H9 (cell line): ENCODE measurements around the gene DENND1A. TPM values are rescaled to one million over a fixed set of nuclear protein-coding genes. Genes with fewer than 3 reads are reported as not detected.

Experiments
- DNase-seq: peaks from one replicate; pipeline ENCODE4 v3.0.0-alpha.2; 2017
- H2AFZ ChIP-seq: one replicate; pipeline ENCODE4 v1.6.1; 2013; ENCODE audit warnings: mild to moderate bottlenecking, low read length, control low read depth, moderate library complexity
- H2AK5ac ChIP-seq: 2 replicates; pipeline ENCODE4 v1.6.1; 2013; ENCODE audit warnings: low read length, control low read depth, mixed read lengths; ENCODE audit not compliant: insufficient read length
- H2BK120ac ChIP-seq: one replicate; pipeline ENCODE4 v1.6.1; 2013; ENCODE audit warnings: low read depth, mild to moderate bottlenecking, low read length, control low read depth, inconsistent platforms; ENCODE audit not compliant: poor library complexity, severe bottlenecking
- H2BK12ac ChIP-seq: 2 replicates; pipeline ENCODE4 v1.6.1; 2013; ENCODE audit warnings: low read length, control low read depth, mixed read lengths, low read depth; ENCODE audit not compliant: insufficient read length
- H2BK15ac ChIP-seq: 2 replicates; pipeline ENCODE4 v1.6.1; 2013; ENCODE audit warnings: low read depth, low read length, control low read depth
- H2BK20ac ChIP-seq: one replicate; pipeline ENCODE4 v1.6.1; 2013; ENCODE audit warnings: low read depth, mild to moderate bottlenecking, low read length, control low read depth, inconsistent platforms; ENCODE audit not compliant: poor library complexity, severe bottlenecking
- H2BK5ac ChIP-seq: 2 replicates; pipeline ENCODE4 v1.6.1; 2013; ENCODE audit warnings: low read length, control low read depth, mixed read lengths; ENCODE audit not compliant: insufficient read length
- H3K14ac ChIP-seq: 2 replicates; pipeline ENCODE4 v1.6.1; 2013; ENCODE audit warnings: low read length, control low read depth; ENCODE audit not compliant: insufficient read depth
- H3K18ac ChIP-seq: 2 replicates; pipeline ENCODE4 v1.6.1; 2013; ENCODE audit warnings: low read depth, mild to moderate bottlenecking, mixed read lengths, low read length, control low read depth; ENCODE audit not compliant: insufficient read length
- H3K23ac ChIP-seq: 2 replicates; pipeline ENCODE4 v1.6.1; 2013; ENCODE audit warnings: low read length, control low read depth, mixed read lengths, low read depth; ENCODE audit not compliant: insufficient read length
- H3K23me2 ChIP-seq: 2 replicates; pipeline ENCODE4 v1.6.1; 2013; ENCODE audit warnings: low read depth, mild to moderate bottlenecking, mixed read lengths, low read length, control low read depth; ENCODE audit not compliant: insufficient read length, poor library complexity, severe bottlenecking
- H3K27ac ChIP-seq: 2 replicates; pipeline ENCODE4 v1.5.1; 2013; ENCODE audit warnings: low read length, control low read depth, mixed read lengths, low read depth; ENCODE audit not compliant: insufficient read length
- H3K27me3 ChIP-seq: 2 replicates; pipeline ENCODE4 v1.6.1; 2013; ENCODE audit warnings: low read length, control low read depth, inconsistent platforms; ENCODE audit not compliant: insufficient read depth
- H3K4ac ChIP-seq: 2 replicates; pipeline ENCODE4 v1.6.1; 2013; ENCODE audit warnings: low read depth, mild to moderate bottlenecking, control low read depth, inconsistent platforms, low read length, moderate library complexity
- H3K4me1 ChIP-seq: 2 replicates; pipeline ENCODE4 v1.6.1; 2013; ENCODE audit warnings: low read length, control low read depth, inconsistent platforms; ENCODE audit not compliant: insufficient read depth
- H3K4me2 ChIP-seq: 2 replicates; pipeline ENCODE4 v1.6.1; 2013; ENCODE audit warnings: low read length, control low read depth, mixed read lengths; ENCODE audit not compliant: insufficient read length, insufficient read depth
- H3K56ac ChIP-seq: 2 replicates; pipeline ENCODE4 v1.6.1; 2013; ENCODE audit warnings: low read depth, mild to moderate bottlenecking, mixed read lengths, low read length, control low read depth; ENCODE audit not compliant: insufficient read length
- H3K79me1 ChIP-seq: 2 replicates; pipeline ENCODE4 v1.6.1; 2013; ENCODE audit warnings: low read depth, mild to moderate bottlenecking, moderate library complexity, low read length, control low read depth, inconsistent platforms; ENCODE audit not compliant: insufficient read depth, poor library complexity, severe bottlenecking
- H3K79me2 ChIP-seq: 2 replicates; pipeline ENCODE4 v1.6.1; 2013; ENCODE audit warnings: low read length, control low read depth, inconsistent platforms; ENCODE audit not compliant: insufficient read depth
- H3K9ac ChIP-seq: 2 replicates; pipeline ENCODE4 v1.6.1; 2013; ENCODE audit warnings: low read length, control low read depth, mixed read lengths; ENCODE audit not compliant: insufficient read length; ENCODE audit errors: extremely low read depth
- H3K9me3 ChIP-seq: one replicate; pipeline ENCODE4 v1.6.1; 2013; ENCODE audit warnings: low read depth, low read length, inconsistent platforms; ENCODE audit not compliant: control insufficient read depth
- H3T11ph ChIP-seq: one replicate; pipeline ENCODE4 v1.6.1; 2013; ENCODE audit warnings: mild to moderate bottlenecking, low read length, control low read depth, inconsistent platforms
- H4K20me1 ChIP-seq: one replicate; pipeline ENCODE4 v1.6.1; 2013; ENCODE audit not compliant: control insufficient read depth, insufficient read length, insufficient read depth
- H4K5ac ChIP-seq: 2 replicates; pipeline ENCODE4 v1.6.1; 2013; ENCODE audit warnings: low read depth, mild to moderate bottlenecking, mixed read lengths, low read length, control low read depth; ENCODE audit not compliant: insufficient read length
- H4K8ac ChIP-seq: replicated peaks from 2 replicates; pipeline ENCODE4 v1.6.1; 2013; ENCODE audit warnings: low read length, control low read depth, mixed read lengths, low read depth; ENCODE audit not compliant: insufficient read length
- H4K91ac ChIP-seq: 2 replicates; pipeline ENCODE4 v1.6.1; 2013; ENCODE audit warnings: low read depth, mild to moderate bottlenecking, moderate library complexity, mixed read lengths, low read length, control low read depth; ENCODE audit not compliant: insufficient read length
- H3K27ac Mint-ChIP-seq, 3 experiments: 2 replicates in 2 of 3; 3 replicates in 1 of 3; pipeline ENCODE4 v1.8.0; 2020 to 2021; ENCODE audit warnings: mixed read lengths in 3 of 3, mild to moderate bottlenecking in 1 of 3, moderate library complexity in 1 of 3
- H3K27me3 Mint-ChIP-seq: 2 replicates; pipeline ENCODE4 v1.8.0; 2021; ENCODE audit warnings: low read depth, mild to moderate bottlenecking, moderate library complexity, mixed read lengths
- H3K36me3 Mint-ChIP-seq, 3 experiments: 2 replicates in 2 of 3; 3 replicates in 1 of 3; pipeline ENCODE4 v1.8.0; 2020 to 2021; ENCODE audit warnings: low read depth in 3 of 3, mixed read lengths in 3 of 3; ENCODE audit not compliant: insufficient read depth in 1 of 3
- H3K4me1 Mint-ChIP-seq, 2 experiments: 2 replicates each; pipeline ENCODE4 v1.8.0; 2020; ENCODE audit warnings: mixed read lengths in 2 of 2
- H3K4me3 Mint-ChIP-seq, 2 experiments: 2 replicates in 1 of 2; 3 replicates in 1 of 2; pipeline ENCODE4 v1.8.0; 2020 to 2021; ENCODE audit warnings: mild to moderate bottlenecking in 2 of 2, mixed read lengths in 2 of 2, moderate library complexity in 1 of 2
- H3K9me3 Mint-ChIP-seq, 2 experiments: 2 replicates in 1 of 2; 3 replicates in 1 of 2; pipeline ENCODE4 v1.8.0; 2020; ENCODE audit warnings: mild to moderate bottlenecking in 2 of 2, mixed read lengths in 2 of 2, moderate library complexity in 1 of 2
- CTCF ChIP-seq: fragments of 200-600 bp; sonication (generic); conservative IDR thresholded peaks from 3 replicates; pipeline ENCODE4 v1.8.0; 2021; ENCODE audit warnings: antibody characterized with exemption, mild to moderate bottlenecking
- WGBS: extraction: QIAGEN DNeasy Blood & Tissue Kit; methylation state at CpG from one replicate; pipeline ENCODE4 v1.1.7; 2013; ENCODE audit warnings: missing lambda C conversion rate, low lambda C conversion rate, mixed read lengths; ENCODE audit not compliant: insufficient read length; ENCODE audit errors: extremely low coverage; 5-methylcytosine and 5-hydroxymethylcytosine counted together
- total RNA-seq: library from RNA; stranded (reverse); gene quantifications from 2 replicates; pipeline ENCODE4 v1.2.1, GENCODE V29; 2021

The DENND1A gene
- total RNA-seq, 1 experiment from 2014 or later = 20.4 TPM

GRCh38 chr9:123438821-123439220 lies 491.1 kb downstream of the DENND1A start:
- H3K4me1 Mint-ChIP-seq = peaks cover 20 to 33% of the 10 kb centered on the region in 2 experiments
- Histone ChIP-seq H3K9ac (no peak overlapping the region), H4K20me1 (no peaks in the 10 kb centered on the region), H3K79me1 (no peaks in the 10 kb centered on the region), H3K23me2 (no peaks in the 10 kb centered on the region), H3K27ac (no peak overlapping the region), H2BK20ac (no peak overlapping the region), H4K8ac (no peak overlapping the region), H4K91ac (no peak overlapping the region), H2AK5ac (no peak overlapping the region), H3K4ac (no peak overlapping the region), H3K9me3 (no peaks in the 10 kb centered on the region), H2BK5ac (no peak overlapping the region), H2AFZ (no peak overlapping the region), H3K27me3 (no peaks in the 10 kb centered on the region), H3T11ph (no peak overlapping the region), H3K14ac (peak overlapping the region; percentile 29; the same call in 1 of the 2 replicates), H3K79me2 (no peaks in the 10 kb centered on the region), H2BK120ac (no peak overlapping the region), H3K56ac (no peak overlapping the region), H3K4me2 (no peak overlapping the region), H2BK12ac (no peak overlapping the region), H3K18ac (no peak overlapping the region), H3K23ac (no peak overlapping the region), H4K5ac (no peak overlapping the region), H3K4me1 (peaks cover 4% of the 10 kb centered on the region; the same call in 1 of the 2 replicates), H2BK15ac (no peak overlapping the region)
- no peaks in the 10 kb centered on the region for H3K9me3 Mint-ChIP-seq
- no CpG with 5 or more reads among the region's 4 CpGs for WGBS
- peak overlapping the region in 1 of 2 experiments; percentile 11; a peak in 1 of 5 replicates for H3K4me3 Mint-ChIP-seq
- H3K27me3 Mint-ChIP-seq = no peaks in the 10 kb centered on the region
- peak; percentile 49 for DNase-seq
- no peak for TF ChIP-seq CTCF
- peak overlapping the region; percentile 65 to 89 (median 87); a peak in 5 of 7 replicates for H3K27ac Mint-ChIP-seq
- peaks cover 0 to 7% (median 0%) of the 10 kb centered on the region in 3 experiments; a peak in 2 of 7 replicates for H3K36me3 Mint-ChIP-seq
